Fibroblast of peridontal ligament (primary cell): ENCODE data around the gene ZBTB20.
A peak's percentile ranks its signal among the peaks of the same experiment; 100 is the strongest.

Experiments used
- DNase-seq: peaks from one replicate; pipeline ENCODE4 v3.0.0-alpha.2; 2010; ENCODE audit errors: extremely low read depth

The ZBTB20 gene

DNA sequence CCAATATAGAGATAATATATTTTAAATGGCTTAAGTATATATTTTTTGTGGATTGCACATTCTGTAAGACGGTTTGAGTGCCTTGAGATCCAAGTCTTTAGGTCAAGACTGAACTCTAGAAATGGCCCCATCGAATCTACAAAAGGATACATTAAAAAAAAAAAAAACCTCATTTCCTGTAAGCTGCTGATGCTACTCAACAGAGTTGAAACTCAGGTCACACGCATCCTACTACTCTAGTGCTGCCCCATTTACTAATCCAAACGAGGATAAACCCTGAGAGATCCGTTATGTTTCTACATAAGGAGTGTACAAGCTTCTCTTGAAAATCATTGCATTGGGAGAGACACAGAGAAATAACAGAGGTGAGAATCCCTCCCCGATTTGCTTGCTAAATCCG is 666.0 kb downstream of the ZBTB20 start:
- DNase-seq: no peak

GRCh38 chr3:114480442-114480841 is 666.6 kb downstream of the ZBTB20 start:
- DNase-seq: peak; percentile 28

- no peak for DNase-seq
Measured at GRCh38 chr3:114478801-114479200, 668.3 kb downstream of the ZBTB20 start.

DNA sequence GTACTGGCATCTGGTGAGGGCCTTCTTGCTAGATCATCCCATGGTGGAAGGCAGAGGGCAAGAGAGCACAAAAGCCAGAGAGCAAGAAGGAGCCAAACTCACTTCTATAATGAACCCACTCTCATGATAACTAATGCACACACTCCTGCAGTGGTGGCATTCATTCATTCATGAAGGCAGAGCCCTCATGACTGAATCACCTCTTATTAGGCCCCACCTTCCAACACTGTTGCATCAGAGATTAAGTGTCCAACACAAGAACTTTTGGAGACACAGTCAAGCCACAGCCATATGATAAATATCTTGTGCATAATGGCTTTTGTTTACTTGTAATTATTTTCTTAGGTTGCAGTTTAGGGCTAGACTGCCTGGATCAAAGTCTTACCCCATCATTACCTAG is 670.6 kb downstream of the ZBTB20 start:
- no peak for DNase-seq

GRCh38 chr3:114471478-114471877 is 675.6 kb downstream of the ZBTB20 start:
- DNase-seq: no peak

GRCh38 chr3:114469070-114469469 is 678.0 kb downstream of the ZBTB20 start:
- DNase-seq: no peak

GRCh38 chr3:114466816-114467215 is 680.3 kb downstream of the ZBTB20 start:
- no peak for DNase-seq

DNA sequence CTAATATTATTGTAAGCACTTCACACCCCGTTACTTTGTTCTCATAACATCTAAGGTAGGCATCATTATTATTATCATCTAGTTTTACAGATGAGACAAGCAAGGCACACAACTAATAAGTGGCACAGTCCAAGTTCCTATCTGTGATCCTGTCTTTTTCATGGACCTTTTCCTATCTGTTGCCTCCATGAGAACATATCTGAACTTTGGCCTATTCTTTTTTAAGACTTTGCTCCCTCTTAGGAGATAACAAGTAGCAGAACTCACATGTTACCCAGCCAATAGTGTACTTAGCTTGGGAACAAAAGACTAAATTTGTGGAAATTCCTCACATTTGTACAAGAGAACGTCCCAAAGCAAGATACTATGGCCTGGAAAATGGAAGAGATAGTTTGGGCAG is 680.8 kb downstream of the ZBTB20 start:
- no peak for DNase-seq

- no peak for DNase-seq
Measured at GRCh38 chr3:114464548-114464947, 682.5 kb downstream of the ZBTB20 start.

GRCh38 chr3:114462750-114463149 is 684.3 kb downstream of the ZBTB20 start:
- DNase-seq: no peak

- no peak for DNase-seq
Measured at GRCh38 chr3:114460459-114460858, 686.6 kb downstream of the ZBTB20 start.

- no peak for DNase-seq
Measured at GRCh38 chr3:114456742-114457141, 690.3 kb downstream of the ZBTB20 start.

- DNase-seq: no peak
Measured at GRCh38 chr3:114455432-114455831, 691.7 kb downstream of the ZBTB20 start.

GRCh38 chr3:114454551-114455251 is 692.4 kb downstream of the ZBTB20 start:
- peak; percentile 59 for DNase-seq

DNA sequence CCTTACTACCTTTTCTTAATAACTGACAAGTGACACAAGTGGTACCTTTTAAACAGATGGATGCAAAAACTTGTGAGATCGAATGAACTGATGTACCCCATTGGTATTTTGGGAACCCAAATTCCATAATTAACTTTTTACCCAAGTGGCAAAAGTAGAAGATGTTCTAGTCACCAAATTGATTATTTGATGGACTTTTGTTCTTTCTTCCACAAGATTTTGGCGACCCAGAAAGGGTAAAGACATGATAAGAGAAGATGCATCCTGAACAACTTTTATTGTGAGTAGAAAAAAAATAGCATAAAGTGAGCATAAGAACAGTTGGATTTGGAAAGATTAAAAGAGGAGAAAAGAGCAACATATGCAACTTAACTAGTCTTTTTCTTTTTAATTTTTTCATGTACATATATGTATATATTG is 693.7 kb downstream of the ZBTB20 start:
- DNase-seq: no peak

GRCh38 chr3:114452937-114453336 is 694.2 kb downstream of the ZBTB20 start:
- DNase-seq: no peak

- no peak for DNase-seq
Measured at GRCh38 chr3:114452256-114452655, 694.8 kb downstream of the ZBTB20 start.

DNA sequence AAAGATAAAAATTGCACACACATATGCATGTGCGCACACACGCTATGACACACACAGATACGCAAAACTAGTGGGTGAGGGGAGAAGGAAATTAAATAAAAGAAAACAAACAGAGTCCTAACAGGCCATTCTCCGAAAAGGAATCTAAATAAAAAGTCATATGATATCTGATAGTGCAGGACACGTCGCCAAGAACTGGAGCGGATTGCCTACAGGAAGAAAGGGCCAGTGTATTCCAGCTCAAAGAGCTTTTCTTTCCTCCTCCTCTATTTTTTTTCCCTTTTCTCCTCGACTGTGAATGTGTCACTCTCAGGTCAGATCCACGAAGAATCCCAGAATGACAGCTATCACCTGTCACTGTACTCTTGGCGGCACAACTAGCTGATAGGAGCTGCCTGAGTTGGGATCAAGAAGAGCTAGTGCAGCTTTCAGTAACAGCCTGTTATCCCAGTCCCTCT is 695.5 kb downstream of the ZBTB20 start:
- DNase-seq: peak; percentile 50

DNA sequence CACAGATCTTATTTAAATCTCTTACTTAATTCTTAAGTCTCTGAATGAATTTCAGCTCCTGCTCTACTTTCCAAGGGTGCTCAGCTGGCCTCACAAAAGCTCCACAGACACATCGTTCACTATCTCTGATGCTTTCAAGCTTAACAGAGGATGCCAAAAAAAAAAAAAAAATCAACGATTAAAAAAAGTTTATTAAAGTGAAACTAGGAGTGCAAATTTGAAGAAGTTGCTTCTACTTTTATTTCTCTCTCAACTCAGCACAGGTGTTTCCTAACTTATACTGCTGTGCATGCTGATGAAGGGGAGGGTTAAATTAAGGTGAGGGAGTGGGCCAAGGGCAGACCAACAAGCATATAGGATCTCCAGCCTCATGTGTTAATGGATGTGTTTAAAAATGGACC is 696.0 kb downstream of the ZBTB20 start:
- no peak for DNase-seq

DNA sequence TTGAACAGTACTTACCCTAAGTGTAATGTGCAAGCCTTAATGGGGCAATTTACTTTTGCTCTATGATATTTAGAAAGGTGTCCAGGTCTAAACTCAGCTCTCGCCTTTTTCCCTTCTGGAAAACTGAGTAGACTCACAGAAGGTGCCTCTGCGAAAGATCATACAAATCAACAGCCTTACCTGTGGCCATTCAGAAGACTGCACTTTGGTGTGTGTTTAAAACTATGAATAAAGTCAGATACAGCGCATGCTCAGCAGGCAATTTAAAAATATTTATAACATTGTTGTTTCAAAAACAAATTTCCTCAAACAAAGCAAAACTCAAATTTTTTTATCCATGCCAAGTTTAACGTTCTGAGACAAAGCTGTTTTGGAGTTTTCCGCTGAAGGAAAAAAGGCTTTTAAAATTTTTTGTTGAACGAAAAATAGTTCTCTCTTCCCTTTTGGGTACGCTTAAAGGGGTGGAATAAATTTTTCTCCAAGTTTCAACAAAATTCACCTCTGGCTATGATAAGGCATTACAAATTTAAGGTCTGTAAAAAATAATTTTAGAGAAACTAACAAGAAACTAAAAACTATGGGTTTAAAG is 697.0 kb downstream of the ZBTB20 start:
- no peak for DNase-seq

GRCh38 chr3:114449271-114450007 is 697.6 kb downstream of the ZBTB20 start:
- DNase-seq: no peak

DNA sequence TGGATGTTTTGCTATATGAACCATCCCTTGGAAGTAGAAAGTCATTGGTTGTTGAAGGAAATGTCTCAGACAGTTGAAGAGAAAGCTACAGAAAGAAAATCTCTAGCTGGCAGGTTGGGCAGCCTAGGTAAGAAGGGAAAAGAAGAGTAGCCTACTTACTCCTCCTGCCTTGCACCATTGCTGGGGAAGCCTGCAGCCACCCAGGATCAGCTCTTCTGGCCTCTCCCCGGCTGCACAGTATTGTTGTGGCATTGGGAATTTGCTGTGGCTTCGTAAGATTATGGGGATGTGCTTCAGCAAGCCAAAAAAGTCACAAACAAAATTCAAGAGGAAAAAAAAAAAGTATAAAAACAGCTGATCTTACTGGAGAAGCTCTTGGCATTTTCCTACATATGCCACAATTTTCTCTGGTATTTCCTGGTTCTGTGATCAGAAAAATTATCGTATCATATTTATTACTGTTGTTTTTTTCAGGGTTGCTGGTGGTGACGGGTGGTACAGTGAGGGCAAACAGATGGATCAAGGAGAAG is 699.1 kb downstream of the ZBTB20 start:
- no peak for DNase-seq

- no peak for DNase-seq
Measured at GRCh38 chr3:114447545-114447944, 699.5 kb downstream of the ZBTB20 start.
